CD14-positive monocyte (primary cell): ENCODE results near the gene CALHM1. TPM values are rescaled to one million over a fixed set of nuclear protein-coding genes. Genes with fewer than 3 reads are reported as not detected.
A peak's percentile ranks its signal among the peaks of the same experiment; 100 is the strongest.

Experiments
- DNase-seq, 3 donors: peaks; one replicate each; pipeline ENCODE4 v3.0.0-alpha.2; 2011 to 2022
- H2AFZ ChIP-seq: 2 replicates; pipeline ENCODE4 v1.6.0; 2012; ENCODE audit warnings: mild to moderate bottlenecking, low read depth, low read length, inconsistent platforms; ENCODE audit not compliant: insufficient read depth, poor library complexity, severe bottlenecking
- H3K27ac ChIP-seq, 2 donors: 1 replicate in 1 of 2; 2 replicates in 1 of 2; pipeline ENCODE4 v1.5.1; 2012 to 2013; ENCODE audit warnings: low read length in 2 of 2, control low read depth in 1 of 2, inconsistent platforms in 1 of 2, low read depth in 1 of 2, mild to moderate bottlenecking in 1 of 2
- H3K27me3 ChIP-seq, 2 donors: one replicate each; pipeline versions ENCODE4 v1.6.0 to v1.6.1; 2011 to 2013; ENCODE audit warnings: low read length in 2 of 2; ENCODE audit not compliant: control insufficient read depth in 2 of 2, insufficient read depth in 2 of 2
- H3K36me3 ChIP-seq, 2 donors: replicated peaks in 1 of 2; 1 replicate in 1 of 2; 2 replicates in 1 of 2; pipeline versions ENCODE4 v1.5.1 to v1.6.1; 2012 to 2013; ENCODE audit warnings: low read length in 2 of 2, control low read depth in 1 of 2, inconsistent platforms in 1 of 2, mild to moderate bottlenecking in 1 of 2; ENCODE audit not compliant: insufficient read depth in 2 of 2, control insufficient read depth in 1 of 2
- H3K4me1 ChIP-seq, 2 donors: 1 replicate in 1 of 2; 2 replicates in 1 of 2; pipeline versions ENCODE4 v1.5.1 to v1.6.1; 2012 to 2013; ENCODE audit warnings: low read length in 2 of 2, control low read depth in 1 of 2, inconsistent platforms in 1 of 2, mild to moderate bottlenecking in 1 of 2, moderate library complexity in 1 of 2; ENCODE audit not compliant: insufficient read depth in 2 of 2, control insufficient read depth in 1 of 2
- H3K4me2 ChIP-seq: replicated peaks from 2 replicates; pipeline ENCODE3; 2012; ENCODE audit warnings: low read length, moderate library complexity, mild to moderate bottlenecking; ENCODE audit not compliant: poor library complexity, severe bottlenecking; ENCODE audit errors: extremely low read depth
- H3K4me3 ChIP-seq, 3 experiments: fragments of 200-600 bp in 1 of 3; sonication (generic) in 1 of 3; replicated peaks in 1 of 3; 1 replicate in 2 of 3; 2 replicates in 1 of 3; pipeline ENCODE4 v1.5.1; 2011 to 2013; ENCODE audit warnings: low read length in 3 of 3, mild to moderate bottlenecking in 3 of 3, control low read depth in 2 of 3, low read depth in 2 of 3, inconsistent platforms in 1 of 3, moderate library complexity in 1 of 3
- H3K79me2 ChIP-seq: 2 replicates; pipeline ENCODE4 v1.6.0; 2012; ENCODE audit warnings: mild to moderate bottlenecking, control low read depth, inconsistent platforms, low read length, moderate library complexity; ENCODE audit not compliant: insufficient read depth
- H3K9ac ChIP-seq: 2 replicates; pipeline ENCODE4 v1.6.0; 2017; ENCODE audit warnings: low read length, mild to moderate bottlenecking; ENCODE audit not compliant: insufficient read depth, poor library complexity, severe bottlenecking
- H3K9me3 ChIP-seq, 2 donors: replicated peaks in 1 of 2; 1 replicate in 1 of 2; 2 replicates in 1 of 2; pipeline versions ENCODE4 v1.5.1 to v1.6.1; 2012 to 2013; ENCODE audit warnings: low read length in 2 of 2, control low read depth in 1 of 2; ENCODE audit not compliant: control insufficient read depth in 1 of 2, insufficient read depth in 1 of 2
- H4K20me1 ChIP-seq: 2 replicates; pipeline ENCODE4 v1.6.0; 2012; ENCODE audit warnings: mild to moderate bottlenecking, low read length, control low read depth, moderate library complexity; ENCODE audit not compliant: insufficient read depth
- H3K27ac Mint-ChIP-seq, 7 donors: one replicate each; pipeline ENCODE4 v1.8.0; 2020; ENCODE audit warnings: mild to moderate bottlenecking in 7 of 7, mixed read lengths in 7 of 7, moderate library complexity in 6 of 7, inconsistent platforms in 2 of 7
- H3K27me3 Mint-ChIP-seq, 3 donors: one replicate each; pipeline ENCODE4 v1.8.0; 2021 to 2022; ENCODE audit warnings: low read depth in 3 of 3, mild to moderate bottlenecking in 3 of 3, mixed read lengths in 3 of 3, moderate library complexity in 3 of 3, inconsistent platforms in 1 of 3
- H3K36me3 Mint-ChIP-seq, 2 donors: one replicate each; pipeline ENCODE4 v1.8.0; 2020; ENCODE audit warnings: mixed read lengths in 2 of 2, inconsistent platforms in 1 of 2, mild to moderate bottlenecking in 1 of 2
- H3K4me1 Mint-ChIP-seq: one replicate; pipeline ENCODE4 v1.8.0; 2020; ENCODE audit warnings: mild to moderate bottlenecking, mixed read lengths
- H3K4me3 Mint-ChIP-seq, 2 donors: one replicate each; pipeline ENCODE4 v1.8.0; 2020; ENCODE audit warnings: mild to moderate bottlenecking in 2 of 2, mixed read lengths in 2 of 2, moderate library complexity in 1 of 2
- H3K9me3 Mint-ChIP-seq, 7 donors: one replicate each; pipeline ENCODE4 v1.8.0; 2020 to 2022; ENCODE audit warnings: mixed read lengths in 7 of 7, mild to moderate bottlenecking in 6 of 7, moderate library complexity in 6 of 7, inconsistent platforms in 2 of 7
- CTCF ChIP-seq: fragments of 200-600 bp; IDR thresholded peaks from one replicate; pipeline ENCODE4 v1.8.0; 2022; ENCODE audit warnings: antibody characterized with exemption, mild to moderate bottlenecking
- WGBS: methylation state at CpG from one replicate; pipeline ENCODE4 v1.1.5; 2013; ENCODE audit warnings: missing lambda C conversion rate; ENCODE audit not compliant: insufficient coverage; 5-methylcytosine and 5-hydroxymethylcytosine counted together
- intact Hi-C, 2 donors: fragments of 100-400 bp; cut with micrococcal nuclease; formaldehyde crosslinking; loops; one replicate each; pipeline versions ENCODE4 v1.15.0 to v1.15.1; 2023
- polyA plus RNA-seq, 3 donors: library from polyadenylated mRNA; depleted of rRNA in 1 of 3; unstranded in 2 of 3; stranded (reverse) in 1 of 3; fragments of 300-500 nt in 2 of 3; fragments of >200 nt in 1 of 3; fragmentation: Illumina TruSeq in 2 of 3; gene quantifications; 1 replicate in 2 of 3; 2 replicates in 1 of 3; pipeline ENCODE4 v1.2.3, GENCODE V29; 2012 to 2021

CALHM1 gene
- polyA plus RNA-seq, 3 donors = not detected

- peaks cover 26% of the 10 kb centered on the region for H3K4me1 Mint-ChIP-seq
- H3K9me3 Mint-ChIP-seq = peaks cover 0 to 2% (median 0%) of the 10 kb centered on the region in 7 donors
- Histone ChIP-seq H4K20me1 (no peaks in the 10 kb centered on the region), H3K9ac (no peak overlapping the region), H2AFZ (peak overlapping the region; percentile 21), H3K4me3 (no peak overlapping the region), H3K27ac (no peak overlapping the region), H3K4me2 (no peak overlapping the region), H3K4me1 (peaks cover 34 to 45% of the 10 kb centered on the region in 2 donors), H3K27me3 (no peaks in the 10 kb centered on the region), H3K9me3 (no peaks in the 10 kb centered on the region), H3K36me3 (no peaks in the 10 kb centered on the region), H3K79me2 (no peaks in the 10 kb centered on the region)
- no peak overlapping the region for H3K4me3 Mint-ChIP-seq
- DNase-seq = peak in 2 of 3 donors; percentile 14 to 51
- peaks cover 0 to 3% (median 0%) of the 10 kb centered on the region in 3 donors for H3K27me3 Mint-ChIP-seq
- WGBS = 61% methylated on average over 8 of the region's 11 CpGs
- peak; percentile 25 for TF ChIP-seq CTCF
- H3K27ac Mint-ChIP-seq = peak overlapping the region in 1 of 7 donors; percentile 14
- peaks cover 0 to 2% of the 10 kb centered on the region in 2 donors for H3K36me3 Mint-ChIP-seq
- intact Hi-C loops = no loop called here
Observed at GRCh38 chr10:103476046-103476768, 17.5 kb upstream of the CALHM1 start.

GRCh38 chr10:103475437-103475836 lies 16.7 kb upstream of the CALHM1 start:
- H3K36me3 Mint-ChIP-seq = peaks cover 0 to 3% of the 10 kb centered on the region in 2 donors
- Histone ChIP-seq H3K9me3 (no peaks in the 10 kb centered on the region), H3K9ac (no peak overlapping the region), H3K4me3 (no peak overlapping the region), H3K27ac (no peak overlapping the region), H3K27me3 (no peaks in the 10 kb centered on the region), H3K4me1 (peaks cover 42 to 52% of the 10 kb centered on the region in 2 donors), H3K36me3 (no peaks in the 10 kb centered on the region), H3K79me2 (no peaks in the 10 kb centered on the region), H2AFZ (no peak overlapping the region), H4K20me1 (no peaks in the 10 kb centered on the region), H3K4me2 (no peak overlapping the region)
- no peak for TF ChIP-seq CTCF
- H3K27me3 Mint-ChIP-seq = peaks cover 0 to 7% (median 0%) of the 10 kb centered on the region in 3 donors
- WGBS = 85% methylated on average over 4 of the region's 4 CpGs
- DNase-seq = no peak
- no peak overlapping the region for H3K27ac Mint-ChIP-seq
- intact Hi-C loops = no loop called here
- H3K4me1 Mint-ChIP-seq = peaks cover 33% of the 10 kb centered on the region
- peaks cover 0 to 7% (median 4%) of the 10 kb centered on the region in 7 donors for H3K9me3 Mint-ChIP-seq
- no peak overlapping the region for H3K4me3 Mint-ChIP-seq
